Measurements from ENCODE around the gene GPI. TPM values are rescaled to one million over a fixed set of nuclear protein-coding genes. Genes with fewer than 3 reads are reported as not detected.

The GPI gene
- total RNA-seq, 2 donors from 2014 or later = 394 to 516 TPM

DNA sequence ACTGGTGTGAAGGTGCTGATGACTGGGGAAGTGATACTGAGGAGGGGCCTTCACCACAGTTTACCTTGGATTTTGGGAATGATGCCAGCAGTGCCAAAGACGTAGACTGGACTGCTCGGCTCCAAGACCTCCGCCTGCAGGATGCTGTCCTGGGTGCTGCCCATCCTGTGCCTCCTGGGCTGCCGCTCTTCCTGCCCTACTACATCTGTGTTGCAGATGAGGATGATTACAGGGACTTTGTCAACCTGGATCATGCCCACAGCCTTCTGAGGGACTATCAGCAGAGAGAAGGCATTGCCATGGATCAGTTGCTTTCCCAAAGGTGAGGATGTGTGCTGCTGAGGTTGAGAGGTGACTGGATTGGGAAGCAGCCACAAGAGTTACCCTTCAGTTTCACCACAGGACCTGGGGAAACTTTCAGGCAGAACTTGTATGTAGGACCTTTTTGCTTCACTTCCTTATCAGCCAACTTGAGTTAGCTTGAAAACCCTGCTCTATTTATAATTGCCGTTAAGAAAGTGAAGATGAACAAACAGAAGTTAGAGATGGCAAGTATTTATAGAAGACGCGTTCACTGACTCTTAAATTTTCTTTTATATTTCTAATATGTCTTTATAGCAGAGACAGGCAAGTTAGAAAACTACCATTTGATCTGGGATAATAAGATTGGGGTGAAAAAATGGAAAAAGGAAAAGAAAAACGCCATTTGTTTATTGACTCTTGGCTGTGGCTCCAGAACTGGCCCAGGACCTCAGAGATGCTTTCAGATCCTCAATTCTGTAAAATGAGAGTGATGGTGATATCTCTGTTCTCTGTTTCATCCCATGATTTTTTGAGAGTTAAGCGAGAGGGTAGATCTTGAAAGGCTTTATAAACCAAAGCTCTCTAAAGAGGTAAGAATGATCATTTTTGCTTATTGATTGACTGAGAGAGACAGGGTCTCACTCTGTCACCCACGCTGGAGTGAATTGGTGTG, 44.5 kb downstream of the GPI start:
- Mint-ChIP-seq H3K27me3 (no peaks in the 10 kb centered on the region), H3K27ac (no peak overlapping the region), H3K9me3 (no peaks in the 10 kb centered on the region), H3K4me3 (no peak overlapping the region), H3K36me3 (peaks cover 13% of the 10 kb centered on the region), H3K4me1 (ENCODE audit: low read depth in 2 of 2) (peaks cover 6 to 7% of the 10 kb centered on the region in 2 donors)
- DNase-seq (ENCODE audit: low spot score) (no peak), ATAC-seq (no peak)

DNA sequence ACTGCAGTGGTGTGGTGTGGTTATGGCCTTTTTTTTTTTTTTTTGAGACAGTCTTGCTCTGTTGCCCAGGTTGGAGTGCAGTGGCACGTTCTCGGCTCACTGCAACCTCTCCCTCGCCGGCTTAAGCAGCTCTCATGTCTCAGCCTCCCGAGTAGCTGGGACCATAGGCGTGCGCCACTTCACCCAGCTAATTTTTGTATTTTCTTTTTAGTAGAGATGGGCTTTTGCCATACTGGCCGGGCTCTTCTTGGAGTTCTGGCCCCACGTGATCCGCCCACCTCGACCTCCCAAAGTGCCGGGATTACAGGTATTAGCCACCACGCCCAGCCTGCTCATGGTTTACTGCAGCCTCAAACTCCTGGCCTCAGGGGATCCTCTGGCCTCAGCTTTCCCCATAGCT, 46.2 kb downstream of the GPI start:
- Mint-ChIP-seq H3K27me3 (no peaks in the 10 kb centered on the region), H3K4me3 (no peak overlapping the region), H3K4me1 (ENCODE audit: low read depth in 2 of 2) (peaks cover 4 to 7% of the 10 kb centered on the region in 2 donors), H3K9me3 (no peaks in the 10 kb centered on the region), H3K36me3 (peaks cover 13% of the 10 kb centered on the region), H3K27ac (no peak overlapping the region)
- ATAC-seq = no peak
- DNase-seq (ENCODE audit: low spot score) = no peak

DNA sequence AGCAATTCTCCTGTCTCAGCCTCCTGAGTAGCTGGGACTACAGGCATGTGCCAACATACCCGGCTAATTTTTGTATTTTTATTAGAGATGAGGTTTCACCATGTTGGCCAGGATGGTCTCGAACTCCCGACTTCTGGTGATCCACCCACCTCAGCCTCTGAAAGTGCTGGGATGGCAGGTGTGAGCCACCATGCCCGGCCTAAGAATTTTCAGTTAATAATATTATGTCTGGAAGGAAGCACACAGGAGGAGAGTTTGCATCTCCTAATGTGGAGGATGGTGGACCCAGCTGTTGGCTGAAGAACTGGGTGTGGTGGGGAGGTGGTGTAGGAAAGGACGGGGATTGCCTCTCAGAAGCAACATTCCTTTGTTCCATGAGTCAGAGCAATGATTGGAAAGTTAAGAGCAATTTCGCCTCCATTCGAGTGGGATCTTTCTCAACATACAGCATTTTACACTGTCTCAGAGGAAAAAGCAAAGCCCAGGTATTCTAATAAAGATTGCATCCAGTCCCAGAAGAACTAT, 51.1 kb downstream of the GPI start:
- Mint-ChIP-seq H3K36me3 (no peaks in the 10 kb centered on the region), H3K4me1 (ENCODE audit: low read depth in 2 of 2) (no peaks in the 10 kb centered on the region), H3K27ac (no peak overlapping the region)

DNA sequence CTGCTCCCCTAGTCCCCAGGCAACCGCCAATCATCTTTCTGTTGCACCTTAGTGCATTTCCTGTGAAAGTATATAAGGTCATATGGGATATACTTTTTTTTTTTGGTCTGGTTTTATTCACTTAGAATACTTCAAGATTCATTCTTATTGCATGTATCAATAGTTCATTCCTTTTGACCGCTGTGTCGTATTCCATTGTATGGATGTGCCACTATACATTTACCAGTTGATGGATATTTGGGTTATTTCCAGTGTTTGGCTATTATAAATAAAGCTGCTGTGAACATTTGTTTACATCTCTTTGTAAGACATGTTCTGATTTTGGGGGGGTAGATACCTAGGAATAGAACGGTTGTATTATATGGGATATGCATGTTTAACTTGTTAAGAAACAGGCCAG, 53.3 kb downstream of the GPI start:
- Mint-ChIP-seq H3K9me3 (no peaks in the 10 kb centered on the region), H3K27me3 (no peaks in the 10 kb centered on the region), H3K4me1 (ENCODE audit: low read depth in 2 of 2) (no peaks in the 10 kb centered on the region), H3K4me3 (no peak overlapping the region), H3K36me3 (no peaks in the 10 kb centered on the region), H3K27ac (no peak overlapping the region)
- no peak for ATAC-seq
- no peak for DNase-seq (ENCODE audit: low spot score)

More for the DNA sequence above, 51.1 kb downstream of the GPI start:
- Mint-ChIP-seq H3K9me3 (no peaks in the 10 kb centered on the region), H3K4me3 (no peak overlapping the region), H3K27me3 (no peaks in the 10 kb centered on the region)
- DNase-seq (ENCODE audit: low spot score) = no peak
- ATAC-seq = no peak

DNA sequence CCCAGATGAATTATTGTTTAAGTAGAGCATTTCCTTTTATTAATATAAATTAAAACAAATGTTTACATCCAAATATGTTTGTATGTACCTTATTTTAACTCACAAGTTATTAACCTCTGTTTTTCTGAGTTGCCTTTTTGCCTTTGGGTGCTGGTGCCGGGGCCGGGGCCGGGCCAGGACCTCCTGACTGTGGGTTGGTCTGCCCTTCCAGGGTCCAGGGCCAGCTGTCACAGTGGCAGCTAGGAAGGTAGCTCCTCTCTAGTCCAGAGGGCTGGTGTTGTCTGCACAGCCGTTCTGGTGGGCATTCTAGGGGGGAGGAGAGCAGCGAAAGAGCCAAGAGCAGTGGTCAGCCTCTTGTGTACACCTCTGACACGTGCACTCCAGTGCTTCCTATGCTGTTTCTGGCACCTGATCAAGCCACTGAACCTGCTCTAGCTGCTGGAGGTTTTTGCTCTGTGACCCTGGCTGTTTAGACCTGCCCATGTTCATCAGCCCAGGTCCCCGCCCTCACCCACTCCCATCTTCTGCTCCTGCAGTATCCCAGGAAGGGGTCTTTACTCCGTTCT, 61.2 kb downstream of the GPI start:
- ATAC-seq = no peak
- peaks cover 15 to 23% of the 10 kb centered on the region in 2 donors for H3K4me1 Mint-ChIP-seq (ENCODE audit: low read depth in 2 of 2)
- H3K27me3 Mint-ChIP-seq = no peaks in the 10 kb centered on the region
- no peak overlapping the region for H3K4me3 Mint-ChIP-seq
- DNase-seq (ENCODE audit: low spot score) = no peak
- H3K27ac Mint-ChIP-seq = no peak overlapping the region
- H3K9me3 Mint-ChIP-seq = no peaks in the 10 kb centered on the region
- H3K36me3 Mint-ChIP-seq = no peaks in the 10 kb centered on the region

DNA sequence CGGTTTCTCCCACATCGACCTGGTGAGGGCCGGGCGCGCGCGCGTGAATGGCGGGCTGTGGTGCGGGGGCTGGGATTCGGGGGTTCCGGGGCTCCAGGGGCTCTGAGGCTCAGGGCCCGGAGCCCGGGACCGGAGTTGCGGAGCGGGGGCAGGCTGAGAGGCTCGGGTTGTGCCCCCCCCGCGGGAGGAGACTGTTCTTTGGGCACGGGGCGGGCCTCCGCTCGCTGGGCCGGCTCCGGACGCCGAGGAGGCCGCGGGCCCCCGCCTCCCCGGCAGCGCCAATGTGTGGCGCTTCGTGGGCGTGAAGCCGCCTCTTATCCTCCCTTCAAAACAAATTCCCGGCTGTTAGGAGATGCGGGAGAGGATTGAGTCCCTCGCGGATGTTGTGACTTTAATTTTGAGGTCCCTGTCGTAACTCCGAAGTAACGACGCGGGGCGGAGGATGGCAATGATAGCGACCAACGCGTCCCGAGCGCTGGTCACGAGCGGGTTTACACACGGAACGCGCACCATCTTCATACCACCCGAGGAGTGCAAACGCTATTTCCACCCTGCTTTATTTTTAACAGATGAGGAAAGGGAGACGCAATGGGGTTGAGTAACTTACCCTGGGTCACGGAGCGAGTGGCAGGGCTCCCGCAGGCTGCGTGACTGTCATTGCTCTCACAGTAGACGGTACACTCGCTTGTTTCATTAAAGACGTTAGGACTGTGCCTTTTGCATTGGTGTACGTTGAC, 63.7 kb downstream of the GPI start:
- Mint-ChIP-seq H3K4me1 (ENCODE audit: low read depth in 2 of 2) (peaks cover 20 to 36% of the 10 kb centered on the region in 2 donors), H3K9me3 (no peaks in the 10 kb centered on the region), H3K4me3 (peak overlapping the region; percentile 92), H3K27me3 (no peaks in the 10 kb centered on the region), H3K27ac (peak overlapping the region; percentile 84 to 93), H3K36me3 (no peaks in the 10 kb centered on the region)
- DNase-seq (ENCODE audit: low spot score) (peak; percentile 78), ATAC-seq (peak; percentile 74 to 81)

DNA sequence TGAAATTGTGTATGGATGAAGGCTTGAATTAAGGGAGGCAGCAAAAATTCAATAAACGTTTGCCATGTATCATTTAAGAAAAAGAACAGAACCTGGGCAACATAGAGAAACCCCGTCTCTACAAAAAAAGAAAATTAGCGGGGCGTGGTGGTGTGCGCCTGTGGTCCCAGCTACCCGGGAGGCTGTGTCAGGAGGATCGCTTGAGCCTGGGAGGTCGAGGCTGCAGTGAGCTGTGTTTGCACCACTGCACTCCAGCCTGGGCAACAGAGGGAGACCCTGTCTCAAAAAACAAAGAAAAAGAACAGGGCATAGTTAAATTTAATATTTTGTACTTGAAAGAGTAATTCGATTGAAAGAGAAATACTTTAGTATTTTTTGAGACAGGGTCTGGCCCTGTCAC, 64.6 kb downstream of the GPI start:
- DNase-seq (ENCODE audit: low spot score) (no peak), ATAC-seq (no peak)
- H3K4me3 Mint-ChIP-seq = peak overlapping the region; percentile 92
- H3K27ac Mint-ChIP-seq = peak overlapping the region; percentile 84 to 93
- H3K36me3 Mint-ChIP-seq = no peaks in the 10 kb centered on the region
- no peaks in the 10 kb centered on the region for H3K27me3 Mint-ChIP-seq
- no peaks in the 10 kb centered on the region for H3K9me3 Mint-ChIP-seq
- H3K4me1 Mint-ChIP-seq (ENCODE audit: low read depth in 2 of 2) = peaks cover 20 to 36% of the 10 kb centered on the region in 2 donors

DNA sequence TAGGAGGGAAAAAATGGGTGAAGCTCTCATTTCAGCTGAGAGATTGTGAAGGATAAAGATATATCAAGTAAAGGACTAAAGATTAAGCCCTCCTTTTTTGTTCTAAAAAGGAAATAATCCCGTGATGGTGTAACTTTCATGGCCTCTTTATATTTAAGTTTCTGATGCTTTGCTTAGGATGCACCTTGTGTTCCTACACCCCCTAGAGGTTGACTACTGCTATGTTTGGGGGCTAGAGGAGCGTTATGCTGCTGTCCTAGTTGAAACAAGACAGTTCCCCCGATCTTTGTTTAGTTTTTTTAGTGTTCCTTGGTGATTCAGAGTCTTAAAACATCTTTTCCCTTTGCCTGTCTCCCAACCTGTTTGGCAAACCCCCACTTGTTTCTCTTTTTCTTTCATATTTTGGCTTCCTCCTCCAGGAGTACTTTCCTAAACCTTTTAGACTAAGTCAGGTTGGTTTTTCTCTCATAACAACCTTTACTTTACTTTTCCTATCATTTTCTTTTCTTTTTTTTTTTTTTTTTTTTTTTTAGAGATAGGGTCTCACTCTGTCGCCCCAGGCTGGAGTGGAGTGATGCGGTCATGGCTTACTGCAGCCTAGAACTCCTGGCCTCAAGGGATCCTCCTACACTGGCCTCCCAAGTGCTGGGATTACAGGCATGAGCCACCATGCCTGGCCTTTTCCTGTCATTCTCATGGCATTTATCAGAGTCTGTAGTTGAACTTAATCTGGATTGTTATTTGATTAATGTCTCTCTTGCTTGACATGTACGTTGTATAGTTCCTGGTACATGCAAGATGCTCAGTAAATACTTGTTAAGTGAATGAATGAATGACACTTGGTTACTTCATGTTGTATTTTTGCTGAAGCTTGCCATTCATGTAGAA, 66.0 kb downstream of the GPI start:
- DNase-seq (ENCODE audit: low spot score) (no peak), ATAC-seq (no peak)
- Mint-ChIP-seq H3K36me3 (no peaks in the 10 kb centered on the region), H3K27ac (peak overlapping the region; percentile 10 to 13), H3K4me1 (ENCODE audit: low read depth in 2 of 2) (peaks cover 20 to 36% of the 10 kb centered on the region in 2 donors), H3K27me3 (no peaks in the 10 kb centered on the region), H3K9me3 (no peaks in the 10 kb centered on the region), H3K4me3 (peak overlapping the region; percentile 92)

DNA sequence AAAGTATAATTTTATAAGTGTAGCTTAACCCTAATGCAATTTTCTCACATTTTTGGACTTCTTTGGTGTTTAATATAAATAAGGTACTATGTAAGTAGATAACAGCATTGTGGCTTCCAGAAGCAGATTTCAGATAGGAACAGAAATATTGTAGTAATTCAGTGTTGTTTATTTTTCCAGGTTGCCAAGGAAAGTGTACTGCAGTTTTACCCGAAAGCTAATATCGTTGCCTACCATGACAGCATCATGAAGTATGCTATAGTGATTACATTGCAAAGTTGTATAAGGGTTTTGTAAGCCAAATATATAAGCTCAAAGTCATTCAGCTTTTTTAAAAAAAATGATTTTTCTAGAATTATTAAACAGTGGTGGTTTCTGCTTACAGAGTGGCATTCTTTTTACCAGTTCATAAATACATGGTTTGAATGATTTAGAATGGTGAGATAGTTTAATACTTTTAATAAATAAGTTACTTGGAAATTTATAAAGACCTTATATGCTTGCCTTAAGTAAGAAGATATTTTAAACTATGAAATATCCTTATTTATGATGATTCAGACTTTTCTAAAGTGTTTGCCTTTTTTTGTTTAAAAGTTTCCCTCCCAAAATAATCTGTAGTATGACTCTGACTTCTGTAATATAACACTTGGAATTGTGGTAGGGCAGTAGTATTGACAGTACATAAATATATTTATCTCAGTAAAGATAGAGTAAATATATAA, 66.8 kb downstream of the GPI start:
- no peaks in the 10 kb centered on the region for H3K36me3 Mint-ChIP-seq
- no peak overlapping the region for H3K4me3 Mint-ChIP-seq
- H3K4me1 Mint-ChIP-seq (ENCODE audit: low read depth in 2 of 2) = peaks cover 20 to 36% of the 10 kb centered on the region in 2 donors
- no peaks in the 10 kb centered on the region for H3K27me3 Mint-ChIP-seq
- no peaks in the 10 kb centered on the region for H3K9me3 Mint-ChIP-seq
- ATAC-seq = no peak
- DNase-seq (ENCODE audit: low spot score) = no peak
- H3K27ac Mint-ChIP-seq = no peak overlapping the region

DNA sequence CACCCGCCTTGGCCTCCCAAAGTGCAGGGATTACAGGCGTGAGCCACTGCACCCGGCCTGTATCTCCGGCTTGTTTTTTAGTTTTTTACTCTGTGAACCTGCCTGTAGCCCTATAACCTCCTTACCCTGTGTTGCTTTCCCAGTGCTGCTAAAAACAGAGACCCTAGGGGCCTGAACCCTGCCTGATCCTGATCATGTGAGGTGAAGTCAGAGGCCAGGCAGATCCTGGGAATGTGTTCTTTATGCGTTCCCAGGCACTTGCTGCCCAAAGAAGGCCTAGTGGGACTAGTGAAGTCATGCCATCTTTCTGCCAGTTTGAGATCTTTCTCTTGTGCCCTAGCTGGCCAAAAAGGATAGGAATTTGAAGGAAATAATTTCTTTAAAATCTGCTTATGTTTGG, 67.8 kb downstream of the GPI start:
- ATAC-seq = no peak
- Mint-ChIP-seq H3K36me3 (no peaks in the 10 kb centered on the region), H3K4me3 (no peak overlapping the region), H3K27me3 (no peaks in the 10 kb centered on the region), H3K4me1 (ENCODE audit: low read depth in 2 of 2) (peaks cover 19 to 35% of the 10 kb centered on the region in 2 donors), H3K9me3 (no peaks in the 10 kb centered on the region), H3K27ac (no peak overlapping the region)
- DNase-seq (ENCODE audit: low spot score) = no peak

DNA sequence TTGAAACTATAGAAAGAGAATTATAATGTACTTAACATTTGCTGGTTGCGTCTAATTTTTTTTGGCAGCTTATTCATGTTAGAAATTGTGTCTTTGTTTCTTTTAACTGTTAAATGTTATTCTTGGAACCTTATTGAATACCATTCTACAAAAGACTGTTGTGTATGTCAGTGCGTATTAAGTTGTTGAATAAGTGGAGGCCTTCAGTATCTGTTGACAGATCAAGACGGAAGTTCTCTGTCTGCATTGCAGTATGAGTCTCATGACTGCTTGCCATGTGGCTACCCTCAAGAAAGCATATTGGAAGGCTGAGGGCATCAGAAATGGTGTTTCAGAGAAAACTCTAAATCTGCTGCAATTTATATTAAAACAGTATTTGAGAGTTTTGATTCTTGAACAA, 71.7 kb downstream of the GPI start:
- Mint-ChIP-seq H3K4me1 (ENCODE audit: low read depth in 2 of 2) (peaks cover 8 to 18% of the 10 kb centered on the region in 2 donors), H3K27ac (no peak overlapping the region), H3K36me3 (peaks cover 12% of the 10 kb centered on the region), H3K4me3 (no peak overlapping the region), H3K9me3 (no peaks in the 10 kb centered on the region), H3K27me3 (no peaks in the 10 kb centered on the region)
- ATAC-seq = no peak
- no peak for DNase-seq (ENCODE audit: low spot score)

DNA sequence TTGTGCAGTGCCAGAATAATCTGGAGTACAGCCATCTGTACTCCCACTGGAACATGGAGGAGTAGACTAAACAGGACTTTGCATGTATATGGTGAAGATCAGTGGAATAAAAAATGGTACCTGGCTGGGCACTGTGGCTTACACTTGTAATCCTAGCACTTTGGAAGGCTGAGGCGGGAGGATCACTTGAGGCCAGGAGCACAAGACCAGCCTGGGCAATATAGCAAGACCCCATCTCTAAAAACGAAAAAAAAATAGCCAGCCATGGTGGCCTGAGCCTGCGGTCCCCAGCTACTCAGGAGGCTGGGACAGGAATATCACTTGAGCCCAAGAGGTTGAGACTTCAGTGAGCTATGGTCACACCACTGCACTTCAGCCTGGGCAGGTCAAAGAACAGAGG, 83.2 kb downstream of the GPI start:
- no peak overlapping the region for H3K4me3 Mint-ChIP-seq
- peaks cover 55% of the 10 kb centered on the region for H3K36me3 Mint-ChIP-seq

More for the DNA sequence above, 83.2 kb downstream of the GPI start:
- no peaks in the 10 kb centered on the region for H3K27me3 Mint-ChIP-seq
- no peaks in the 10 kb centered on the region for H3K9me3 Mint-ChIP-seq
- no peak for DNase-seq (ENCODE audit: low spot score)
- no peak overlapping the region for H3K27ac Mint-ChIP-seq
- peaks cover 6 to 9% of the 10 kb centered on the region in 2 donors for H3K4me1 Mint-ChIP-seq (ENCODE audit: low read depth in 2 of 2)
- no peak for ATAC-seq
